Breast epithelium (tissue), 4 donors: ENCODE data around the gene COMMD3. TPM values are rescaled to one million over a fixed set of nuclear protein-coding genes. Genes with fewer than 3 reads are reported as not detected.

Experiments used
- DNase-seq, 2 donors: peaks; one replicate each; pipeline ENCODE4 v3.0.0-alpha.2; 2019; ENCODE audit warnings: low spot score in 2 of 2
- H3K27ac ChIP-seq, 2 donors: fragments of 200-600 bp; sonication (generic) in 1 of 2; one replicate each; pipeline ENCODE4 v1.5.1; 2016 to 2019; ENCODE audit warnings: mild to moderate bottlenecking in 1 of 2
- H3K27me3 ChIP-seq, 2 donors: fragments of 200-600 bp; sonication (generic) in 1 of 2; one replicate each; pipeline versions ENCODE4 v1.5.1 to v1.6.0; 2017 to 2019; ENCODE audit warnings: control low read depth in 1 of 2, mild to moderate bottlenecking in 1 of 2
- H3K36me3 ChIP-seq: fragments of 200-600 bp; one replicate; pipeline ENCODE4 v1.5.1; 2019
- H3K4me1 ChIP-seq, 2 donors: fragments of 200-600 bp; sonication (generic); one replicate each; pipeline ENCODE4 v1.5.1; 2016 to 2019; ENCODE audit warnings: control low read depth in 1 of 2
- H3K4me3 ChIP-seq, 3 donors: fragments of 200-600 bp; sonication (generic); 1 replicate in 2 of 3; 2 replicates in 1 of 3; pipeline ENCODE4 v1.5.1; 2016 to 2019; ENCODE audit warnings: mild to moderate bottlenecking in 3 of 3, moderate library complexity in 2 of 3
- H3K9me3 ChIP-seq, 2 donors: fragments of 200-600 bp; sonication (generic) in 1 of 2; one replicate each; pipeline ENCODE4 v1.5.1; 2016 to 2019; ENCODE audit warnings: control low read depth in 1 of 2
- POLR2A ChIP-seq: fragments of 450-650 bp; IDR thresholded peaks from one replicate; pipeline ENCODE4 v1.6.1; 2016; ENCODE audit warnings: antibody characterized with exemption, mild to moderate bottlenecking, moderate library complexity
- POLR2AphosphoS5 ChIP-seq, 3 donors: sonication (generic); formaldehyde crosslinking; IDR thresholded peaks; one replicate each; pipeline ENCODE4 v1.6.1; 2017; ENCODE audit warnings: antibody characterized with exemption in 3 of 3
- intact Hi-C: fragments of 100-400 bp; cut with DNase I; formaldehyde crosslinking; loops from one replicate; pipeline ENCODE4 v1.15.1; 2023; ENCODE audit warnings: low total_unique reads
- total RNA-seq, 3 donors: library from RNA; depleted of rRNA; stranded (reverse); fragments of >200 nt; gene quantifications; one replicate each; pipeline ENCODE4 v1.1.0, GENCODE V29; 2016
- TF ChIP-seq, protein P1 (sequence below), 3 donors: fragments of 450-650 bp; IDR thresholded peaks; one replicate each; pipeline ENCODE4 v1.5.1; 2016 to 2017; ENCODE audit warnings: antibody characterized with exemption in 3 of 3, mild to moderate bottlenecking in 3 of 3, moderate library complexity in 3 of 3

The COMMD3 gene
- total RNA-seq, 3 donors from 2014 or later: 30.1 to 51.4 (median 35.7) TPM

GRCh38 chr10:22325272-22326144, 9.3 kb downstream of the COMMD3 start:
- no peak for TF ChIP-seq POLR2A
- DNase-seq: no peak
- peak overlapping the region; percentile 72 to 83 for H3K27ac ChIP-seq
- H3K9me3 ChIP-seq: no peaks in the 10 kb centered on the region
- H3K36me3 ChIP-seq: peaks cover 5% of the 10 kb centered on the region
- H3K4me1 ChIP-seq: peaks cover 0 to 25% of the 10 kb centered on the region in 2 donors
- peaks cover 0 to 3% of the 10 kb centered on the region in 2 donors for H3K27me3 ChIP-seq
- peak overlapping the region; percentile 57 to 76 (median 68) for H3K4me3 ChIP-seq
- intact Hi-C loops: no loop called here

- TF ChIP-seq, protein P1, sequence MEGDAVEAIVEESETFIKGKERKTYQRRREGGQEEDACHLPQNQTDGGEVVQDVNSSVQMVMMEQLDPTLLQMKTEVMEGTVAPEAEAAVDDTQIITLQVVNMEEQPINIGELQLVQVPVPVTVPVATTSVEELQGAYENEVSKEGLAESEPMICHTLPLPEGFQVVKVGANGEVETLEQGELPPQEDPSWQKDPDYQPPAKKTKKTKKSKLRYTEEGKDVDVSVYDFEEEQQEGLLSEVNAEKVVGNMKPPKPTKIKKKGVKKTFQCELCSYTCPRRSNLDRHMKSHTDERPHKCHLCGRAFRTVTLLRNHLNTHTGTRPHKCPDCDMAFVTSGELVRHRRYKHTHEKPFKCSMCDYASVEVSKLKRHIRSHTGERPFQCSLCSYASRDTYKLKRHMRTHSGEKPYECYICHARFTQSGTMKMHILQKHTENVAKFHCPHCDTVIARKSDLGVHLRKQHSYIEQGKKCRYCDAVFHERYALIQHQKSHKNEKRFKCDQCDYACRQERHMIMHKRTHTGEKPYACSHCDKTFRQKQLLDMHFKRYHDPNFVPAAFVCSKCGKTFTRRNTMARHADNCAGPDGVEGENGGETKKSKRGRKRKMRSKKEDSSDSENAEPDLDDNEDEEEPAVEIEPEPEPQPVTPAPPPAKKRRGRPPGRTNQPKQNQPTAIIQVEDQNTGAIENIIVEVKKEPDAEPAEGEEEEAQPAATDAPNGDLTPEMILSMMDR (IDR thresholded peaks at IDR 0.05): no peak
- TF ChIP-seq POLR2AphosphoS5 (IDR thresholded peaks at IDR 0.05) (no peak), POLR2A (no peak)
- H3K27ac ChIP-seq: peak overlapping the region; percentile 71 to 83
- H3K36me3 ChIP-seq: peaks cover 5% of the 10 kb centered on the region
- peak overlapping the region; percentile 57 to 76 (median 68) for H3K4me3 ChIP-seq
- H3K4me1 ChIP-seq: peaks cover 0 to 25% of the 10 kb centered on the region in 2 donors
- intact Hi-C loops: no loop called here
- no peaks in the 10 kb centered on the region for H3K9me3 ChIP-seq
- peaks cover 0 to 3% of the 10 kb centered on the region in 2 donors for H3K27me3 ChIP-seq
- no peak for DNase-seq
Measured at GRCh38 chr10:22326145-22326702, 10.0 kb downstream of the COMMD3 start.

GRCh38 chr10:22329150-22329549, 13.0 kb downstream of the COMMD3 start:
- no peak overlapping the region for H3K27ac ChIP-seq
- intact Hi-C loops: no loop called here
- TF ChIP-seq POLR2A (no peak), POLR2AphosphoS5 (IDR thresholded peaks at IDR 0.05) (no peak)
- TF ChIP-seq, protein P1 (IDR thresholded peaks at IDR 0.05): no peak
- peaks cover 0 to 7% of the 10 kb centered on the region in 2 donors for H3K4me1 ChIP-seq
- peaks cover 0 to 2% of the 10 kb centered on the region in 2 donors for H3K27me3 ChIP-seq
- DNase-seq: no peak
- H3K36me3 ChIP-seq: peaks cover 12% of the 10 kb centered on the region
- no peaks in the 10 kb centered on the region for H3K9me3 ChIP-seq
- no peak overlapping the region for H3K4me3 ChIP-seq

GRCh38 chr10:22332116-22332692, 16.0 kb downstream of the COMMD3 start:
- Histone ChIP-seq H3K4me3 (no peak overlapping the region), H3K9me3 (no peaks in the 10 kb centered on the region), H3K27me3 (peaks cover 8 to 32% of the 10 kb centered on the region in 2 donors), H3K4me1 (no peaks in the 10 kb centered on the region), H3K27ac (no peak overlapping the region), H3K36me3 (peaks cover 12% of the 10 kb centered on the region)
- DNase-seq: no peak
- TF ChIP-seq POLR2A: no peak
- intact Hi-C loops: no loop called here

- DNase-seq: no peak
- no peak overlapping the region for H3K4me3 ChIP-seq
- H3K36me3 ChIP-seq: peaks cover 7% of the 10 kb centered on the region
- TF ChIP-seq POLR2A (no peak), POLR2AphosphoS5 (IDR thresholded peaks at IDR 0.05) (no peak)
- TF ChIP-seq, protein P1 (IDR thresholded peaks at IDR 0.05): no peak
- intact Hi-C loops: no loop called here
- no peak overlapping the region for H3K27ac ChIP-seq
- no peaks in the 10 kb centered on the region for H3K4me1 ChIP-seq
- peaks cover 8 to 44% of the 10 kb centered on the region in 2 donors for H3K27me3 ChIP-seq
- H3K9me3 ChIP-seq: no peaks in the 10 kb centered on the region
Measured at GRCh38 chr10:22333167-22333974, 17.2 kb downstream of the COMMD3 start.
